ENCODE data around the gene COL5A3. TPM values are rescaled to one million over a fixed set of nuclear protein-coding genes. Genes with fewer than 3 reads are reported as not detected.

Gene COL5A3
- polyA plus RNA-seq, 1 donor (not counting 4 experiments of a cell fraction or from before 2014, with no cell fraction given) = 0.43 TPM

DNA sequence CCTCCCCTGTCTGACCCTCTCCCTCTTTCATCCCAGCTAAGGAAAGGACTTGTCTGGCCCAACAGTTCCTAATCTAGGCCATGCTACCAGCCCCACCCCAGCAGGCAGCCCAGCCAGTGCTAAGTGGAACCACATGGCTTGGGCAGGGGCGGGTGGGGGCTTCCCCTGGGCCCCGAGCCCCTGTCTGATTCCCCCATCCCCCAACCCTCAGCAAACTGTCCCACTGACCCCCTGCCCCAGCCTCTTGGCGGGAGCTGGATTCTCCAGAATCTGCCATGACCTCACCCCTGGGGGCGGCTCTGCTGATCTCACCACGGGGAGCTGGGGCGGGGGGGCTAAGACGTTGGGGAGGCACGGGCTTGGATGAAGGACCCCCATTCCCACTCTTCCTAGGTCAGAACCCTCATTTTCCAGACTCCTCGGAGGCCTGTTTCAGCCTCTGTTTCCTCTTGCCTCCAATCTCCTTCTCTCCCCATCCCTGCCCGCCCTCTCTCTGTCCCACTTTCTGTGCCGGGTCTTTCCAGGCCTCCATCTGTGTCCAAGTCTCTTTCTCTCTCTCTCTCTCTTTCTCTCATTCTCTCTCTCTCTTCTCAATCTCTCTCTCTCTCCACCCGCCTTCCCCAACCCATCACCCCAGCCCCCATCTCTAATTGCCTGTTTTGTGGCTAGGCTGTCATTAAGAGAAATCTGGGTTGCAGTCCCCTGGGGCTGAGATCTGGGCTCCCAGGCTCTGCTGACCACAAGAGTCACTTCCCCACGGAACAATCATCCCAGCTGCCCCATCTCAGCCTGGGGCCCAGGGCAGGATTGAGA, 2.7 kb downstream of the COL5A3 start:
- no peak overlapping the region for H3K4me2 ChIP-seq (ENCODE audit: control insufficient read depth, extremely low read depth, insufficient read depth, low read depth, low read length)

GRCh38 chr19:10006752-10007323, 3.5 kb downstream of the COL5A3 start:
- Histone ChIP-seq H3K27ac (ENCODE audit: control insufficient read depth, insufficient read depth, low read length) (no peak overlapping the region), H3K79me2 (ENCODE audit: control insufficient read depth, insufficient read depth, low read length) (no peaks in the 10 kb centered on the region), H2AFZ (ENCODE audit: control insufficient read depth, low read length) (no peak overlapping the region), H3K9ac (ENCODE audit: control insufficient read depth, extremely low read depth, insufficient read depth, low read length) (no peak overlapping the region), H3K9me3 (ENCODE audit: control insufficient read depth, low read depth, low read length) (no peaks in the 10 kb centered on the region), H3K4me2 (ENCODE audit: control insufficient read depth, extremely low read depth, insufficient read depth, low read depth, low read length) (no peak overlapping the region), H3K4me1 (ENCODE audit: control insufficient read depth, extremely low read depth, insufficient read depth, low read length) (peaks cover 11% of the 10 kb centered on the region), H3K36me3 (ENCODE audit: control insufficient read depth in 2 of 2, extremely low read depth in 1 of 2, insufficient read depth in 2 of 2, low read length in 2 of 2) (no peaks in the 10 kb centered on the region), H4K20me1 (ENCODE audit: control insufficient read depth, extremely low read depth, insufficient read depth, low read length) (peaks cover 3% of the 10 kb centered on the region), H3K27me3 (ENCODE audit: control insufficient read depth, extremely low read depth, insufficient read depth, low read length) (no peaks in the 10 kb centered on the region), H3K9me1 (ENCODE audit: control insufficient read depth, extremely low read depth, insufficient read depth, low read length) (peaks cover 5% of the 10 kb centered on the region), H3K4me3 (ENCODE audit: control insufficient read depth in 2 of 3, extremely low read depth in 1 of 3, insufficient read depth in 2 of 3, low read depth in 1 of 3, low read length in 3 of 3) (no peak overlapping the region)
- FAIRE-seq (no peak), DNase-seq (ENCODE audit: low read depth, low spot score) (no peak)
- TF ChIP-seq EZH2 (IDR thresholded peaks at IDR 0.05; ENCODE audit: low read length) = no peak
- TF ChIP-seq, protein P1, sequence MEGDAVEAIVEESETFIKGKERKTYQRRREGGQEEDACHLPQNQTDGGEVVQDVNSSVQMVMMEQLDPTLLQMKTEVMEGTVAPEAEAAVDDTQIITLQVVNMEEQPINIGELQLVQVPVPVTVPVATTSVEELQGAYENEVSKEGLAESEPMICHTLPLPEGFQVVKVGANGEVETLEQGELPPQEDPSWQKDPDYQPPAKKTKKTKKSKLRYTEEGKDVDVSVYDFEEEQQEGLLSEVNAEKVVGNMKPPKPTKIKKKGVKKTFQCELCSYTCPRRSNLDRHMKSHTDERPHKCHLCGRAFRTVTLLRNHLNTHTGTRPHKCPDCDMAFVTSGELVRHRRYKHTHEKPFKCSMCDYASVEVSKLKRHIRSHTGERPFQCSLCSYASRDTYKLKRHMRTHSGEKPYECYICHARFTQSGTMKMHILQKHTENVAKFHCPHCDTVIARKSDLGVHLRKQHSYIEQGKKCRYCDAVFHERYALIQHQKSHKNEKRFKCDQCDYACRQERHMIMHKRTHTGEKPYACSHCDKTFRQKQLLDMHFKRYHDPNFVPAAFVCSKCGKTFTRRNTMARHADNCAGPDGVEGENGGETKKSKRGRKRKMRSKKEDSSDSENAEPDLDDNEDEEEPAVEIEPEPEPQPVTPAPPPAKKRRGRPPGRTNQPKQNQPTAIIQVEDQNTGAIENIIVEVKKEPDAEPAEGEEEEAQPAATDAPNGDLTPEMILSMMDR (optimal IDR thresholded peaks at IDR 0.05 in 1 of 3, IDR thresholded peaks at IDR 0.05 in 1 of 3, conservative IDR thresholded peaks at IDR 0.05 in 1 of 3; ENCODE audit: extremely low read depth in 1 of 3, insufficient read depth in 2 of 3, low read length in 3 of 3) = no peak
- dilution Hi-C loops (cut with MboI; ENCODE audit: extremely low pct_ligation_motif_present, low sequenced_read_pairs) = no loop called here

More for the DNA sequence above, 2.7 kb downstream of the COL5A3 start:
- no peaks in the 10 kb centered on the region for H3K27me3 ChIP-seq (ENCODE audit: control insufficient read depth, extremely low read depth, insufficient read depth, low read length)
- H3K9ac ChIP-seq (ENCODE audit: control insufficient read depth, extremely low read depth, insufficient read depth, low read length) = no peak overlapping the region
- peaks cover 3% of the 10 kb centered on the region for H4K20me1 ChIP-seq (ENCODE audit: control insufficient read depth, extremely low read depth, insufficient read depth, low read length)
- DNase-seq (ENCODE audit: low read depth, low spot score) = no peak
- H3K4me3 ChIP-seq (ENCODE audit: control insufficient read depth in 2 of 3, extremely low read depth in 1 of 3, insufficient read depth in 2 of 3, low read depth in 1 of 3, low read length in 3 of 3) = no peak overlapping the region
- FAIRE-seq = no peak
- H3K27ac ChIP-seq (ENCODE audit: control insufficient read depth, insufficient read depth, low read length) = no peak overlapping the region
- TF ChIP-seq, protein P1 (optimal IDR thresholded peaks at IDR 0.05 in 1 of 3, IDR thresholded peaks at IDR 0.05 in 1 of 3, conservative IDR thresholded peaks at IDR 0.05 in 1 of 3; ENCODE audit: extremely low read depth in 1 of 3, insufficient read depth in 2 of 3, low read length in 3 of 3) = no peak
- no peak for TF ChIP-seq EZH2 (IDR thresholded peaks at IDR 0.05; ENCODE audit: low read length)
- dilution Hi-C loops (cut with MboI; ENCODE audit: extremely low pct_ligation_motif_present, low sequenced_read_pairs) = no loop called here
- no peaks in the 10 kb centered on the region for H3K9me3 ChIP-seq (ENCODE audit: control insufficient read depth, low read depth, low read length)
- peaks cover 13% of the 10 kb centered on the region for H3K4me1 ChIP-seq (ENCODE audit: control insufficient read depth, extremely low read depth, insufficient read depth, low read length)
- no peaks in the 10 kb centered on the region for H3K79me2 ChIP-seq (ENCODE audit: control insufficient read depth, insufficient read depth, low read length)
- no peak overlapping the region for H2AFZ ChIP-seq (ENCODE audit: control insufficient read depth, low read length)
- H3K9me1 ChIP-seq (ENCODE audit: control insufficient read depth, extremely low read depth, insufficient read depth, low read length) = peaks cover 5% of the 10 kb centered on the region
- no peaks in the 10 kb centered on the region for H3K36me3 ChIP-seq (ENCODE audit: control insufficient read depth in 2 of 2, extremely low read depth in 1 of 2, insufficient read depth in 2 of 2, low read length in 2 of 2)
